ENCODE results near the gene AEN.

AEN gene

DNA sequence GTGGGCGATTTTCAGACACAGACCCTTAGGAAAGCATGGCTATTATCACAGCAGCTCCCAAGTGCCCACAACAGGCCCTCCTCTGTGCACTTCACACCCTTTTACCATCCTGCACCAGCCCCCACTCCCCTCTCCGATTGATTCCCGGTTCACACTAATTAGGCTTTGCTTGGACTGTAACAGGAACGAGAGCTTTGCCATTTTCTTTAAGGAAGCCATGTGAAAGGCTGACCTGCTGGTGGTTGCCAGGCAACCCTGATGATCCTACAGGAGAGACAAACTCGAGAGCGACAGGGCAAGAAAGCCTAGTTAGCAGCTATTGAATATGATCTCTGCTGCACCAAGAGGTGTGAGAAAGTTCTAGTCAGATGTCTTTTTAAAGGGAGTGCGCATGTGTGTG is 46.5 kb upstream of the AEN start:
- Histone ChIP-seq H3K9me2 (replicated peaks; ENCODE audit: low read depth, low read length) (no peaks in the 10 kb centered on the region), H3K27me3 (ENCODE audit: insufficient read depth, low read length, poor library complexity, severe bottlenecking) (no peaks in the 10 kb centered on the region), H3K4me3 (ENCODE audit: low read length, poor library complexity, severe bottlenecking) (no peak overlapping the region), H3K9me3 (ENCODE audit: insufficient read depth, low read depth, low read length) (no peaks in the 10 kb centered on the region), H4K20me1 (ENCODE audit: insufficient read depth, low read length, poor library complexity, severe bottlenecking) (no peaks in the 10 kb centered on the region), H2AFZ (ENCODE audit: low read length) (no peak overlapping the region), H3K4me2 (ENCODE audit: low read depth, low read length, poor library complexity, severe bottlenecking) (no peak overlapping the region), H3K4me1 (ENCODE audit: insufficient read depth, low read length, poor library complexity, severe bottlenecking) (no peaks in the 10 kb centered on the region), H3K79me2 (ENCODE audit: insufficient read depth, low read length) (no peaks in the 10 kb centered on the region), H3K36me3 (ENCODE audit: insufficient read depth, low read length) (no peaks in the 10 kb centered on the region), H3F3A (ENCODE audit: low read depth) (no peaks in the 10 kb centered on the region), H3K9ac (ENCODE audit: low read depth, low read length, poor library complexity, severe bottlenecking) (no peak overlapping the region)
- no peak for TF ChIP-seq EZH2phosphoT487 (IDR thresholded peaks at IDR 0.05; ENCODE audit: borderline replicate concordance)
- TF ChIP-seq, protein P1, sequence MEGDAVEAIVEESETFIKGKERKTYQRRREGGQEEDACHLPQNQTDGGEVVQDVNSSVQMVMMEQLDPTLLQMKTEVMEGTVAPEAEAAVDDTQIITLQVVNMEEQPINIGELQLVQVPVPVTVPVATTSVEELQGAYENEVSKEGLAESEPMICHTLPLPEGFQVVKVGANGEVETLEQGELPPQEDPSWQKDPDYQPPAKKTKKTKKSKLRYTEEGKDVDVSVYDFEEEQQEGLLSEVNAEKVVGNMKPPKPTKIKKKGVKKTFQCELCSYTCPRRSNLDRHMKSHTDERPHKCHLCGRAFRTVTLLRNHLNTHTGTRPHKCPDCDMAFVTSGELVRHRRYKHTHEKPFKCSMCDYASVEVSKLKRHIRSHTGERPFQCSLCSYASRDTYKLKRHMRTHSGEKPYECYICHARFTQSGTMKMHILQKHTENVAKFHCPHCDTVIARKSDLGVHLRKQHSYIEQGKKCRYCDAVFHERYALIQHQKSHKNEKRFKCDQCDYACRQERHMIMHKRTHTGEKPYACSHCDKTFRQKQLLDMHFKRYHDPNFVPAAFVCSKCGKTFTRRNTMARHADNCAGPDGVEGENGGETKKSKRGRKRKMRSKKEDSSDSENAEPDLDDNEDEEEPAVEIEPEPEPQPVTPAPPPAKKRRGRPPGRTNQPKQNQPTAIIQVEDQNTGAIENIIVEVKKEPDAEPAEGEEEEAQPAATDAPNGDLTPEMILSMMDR (conservative IDR thresholded peaks at IDR 0.05; ENCODE audit: low read length) = no peak

DNA sequence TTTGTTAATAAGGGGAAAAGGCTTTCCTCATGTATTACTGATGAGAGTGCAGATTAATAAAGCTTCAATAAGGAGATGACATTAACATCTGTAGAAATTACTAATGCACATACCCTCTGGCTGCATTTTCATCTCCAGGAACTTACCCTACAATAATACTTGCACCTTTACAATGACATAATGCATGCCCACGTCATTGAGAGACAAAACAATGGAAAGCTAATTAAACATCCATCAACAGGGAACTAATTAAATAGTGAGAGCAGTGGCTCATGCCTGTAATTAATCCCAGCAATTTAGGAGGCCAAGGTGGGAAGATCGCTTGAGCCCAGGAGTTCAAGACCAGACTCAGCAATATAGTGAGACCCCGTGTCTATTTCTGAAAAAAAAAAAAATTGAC is 41.8 kb upstream of the AEN start:
- no peaks in the 10 kb centered on the region for H3K9me3 ChIP-seq (ENCODE audit: insufficient read depth, low read depth, low read length)
- H3K4me3 ChIP-seq (ENCODE audit: low read length, poor library complexity, severe bottlenecking) = no peak overlapping the region
- TF ChIP-seq, protein P1 (conservative IDR thresholded peaks at IDR 0.05; ENCODE audit: low read length) = no peak
- TF ChIP-seq EZH2phosphoT487 (IDR thresholded peaks at IDR 0.05; ENCODE audit: borderline replicate concordance) = no peak
- H2AFZ ChIP-seq (ENCODE audit: low read length) = no peak overlapping the region
- H4K20me1 ChIP-seq (ENCODE audit: insufficient read depth, low read length, poor library complexity, severe bottlenecking) = no peaks in the 10 kb centered on the region
- no peaks in the 10 kb centered on the region for H3K27me3 ChIP-seq (ENCODE audit: insufficient read depth, low read length, poor library complexity, severe bottlenecking)
- no peak overlapping the region for H3K4me2 ChIP-seq (ENCODE audit: low read depth, low read length, poor library complexity, severe bottlenecking)
- no peak overlapping the region for H3K9ac ChIP-seq (ENCODE audit: low read depth, low read length, poor library complexity, severe bottlenecking)
- no peaks in the 10 kb centered on the region for H3K36me3 ChIP-seq (ENCODE audit: insufficient read depth, low read length)
- H3K4me1 ChIP-seq (ENCODE audit: insufficient read depth, low read length, poor library complexity, severe bottlenecking) = no peaks in the 10 kb centered on the region
- no peaks in the 10 kb centered on the region for H3F3A ChIP-seq (ENCODE audit: low read depth)
- no peaks in the 10 kb centered on the region for H3K9me2 ChIP-seq (replicated peaks; ENCODE audit: low read depth, low read length)
- H3K79me2 ChIP-seq (ENCODE audit: insufficient read depth, low read length) = no peaks in the 10 kb centered on the region

DNA sequence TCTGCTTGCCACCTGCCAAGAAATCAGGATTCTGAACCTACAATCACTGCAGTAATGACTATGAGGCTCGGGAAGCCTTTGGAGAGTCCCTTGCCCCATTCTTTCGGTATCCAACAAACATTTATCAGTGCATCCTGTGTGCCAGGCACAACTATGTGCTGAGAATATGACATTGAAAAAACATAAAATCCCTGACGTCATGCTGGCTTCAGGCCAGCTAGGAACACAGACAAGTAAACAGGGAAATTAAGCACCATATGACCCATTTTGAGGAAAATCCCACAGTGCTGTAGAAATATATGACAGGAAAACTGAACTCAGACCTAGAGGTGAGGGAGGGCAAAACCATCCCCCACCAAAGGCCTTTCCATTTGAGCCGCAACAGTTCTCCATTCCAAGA is 40.6 kb upstream of the AEN start:
- Histone ChIP-seq H4K20me1 (ENCODE audit: insufficient read depth, low read length, poor library complexity, severe bottlenecking) (no peaks in the 10 kb centered on the region), H2AFZ (ENCODE audit: low read length) (no peak overlapping the region), H3K4me1 (ENCODE audit: insufficient read depth, low read length, poor library complexity, severe bottlenecking) (no peaks in the 10 kb centered on the region), H3F3A (ENCODE audit: low read depth) (no peaks in the 10 kb centered on the region), H3K9me3 (ENCODE audit: insufficient read depth, low read depth, low read length) (no peaks in the 10 kb centered on the region), H3K79me2 (ENCODE audit: insufficient read depth, low read length) (no peaks in the 10 kb centered on the region), H3K4me3 (ENCODE audit: low read length, poor library complexity, severe bottlenecking) (no peak overlapping the region), H3K9ac (ENCODE audit: low read depth, low read length, poor library complexity, severe bottlenecking) (no peak overlapping the region), H3K27me3 (ENCODE audit: insufficient read depth, low read length, poor library complexity, severe bottlenecking) (peaks cover 8% of the 10 kb centered on the region), H3K36me3 (ENCODE audit: insufficient read depth, low read length) (no peaks in the 10 kb centered on the region), H3K9me2 (replicated peaks; ENCODE audit: low read depth, low read length) (no peaks in the 10 kb centered on the region), H3K4me2 (ENCODE audit: low read depth, low read length, poor library complexity, severe bottlenecking) (no peak overlapping the region)
- TF ChIP-seq, protein P1 (conservative IDR thresholded peaks at IDR 0.05; ENCODE audit: low read length) = no peak
